ENCODE data around the gene JAKMIP2. TPM values are rescaled to one million over a fixed set of nuclear protein-coding genes. Genes with fewer than 3 reads are reported as not detected.

JAKMIP2 gene
- total and polyA plus RNA-seq, 2 donors (not counting 3 experiments of a cell fraction or from before 2014, with no cell fraction given) = not detected

GRCh38 chr5:147568710-147569406 lies 213.7 kb downstream of the JAKMIP2 start:
- no peaks in the 10 kb centered on the region for H3K9me3 ChIP-seq (replicated peaks; ENCODE audit: control insufficient read depth, insufficient read depth, low read length)
- no peaks in the 10 kb centered on the region for H3K36me3 ChIP-seq (ENCODE audit: control insufficient read depth in 2 of 2, extremely low read depth in 1 of 2, insufficient read depth in 2 of 2, low read length in 2 of 2)
- no peak overlapping the region for H3K4me2 ChIP-seq (ENCODE audit: insufficient read depth, low read length)
- intact Hi-C loops (cut with micrococcal nuclease) (no loop called here), dilution Hi-C loops (cut with MboI; ENCODE audit: extremely low pct_ligation_motif_present, low sequenced_read_pairs) (no loop called here)
- H2AFZ ChIP-seq (ENCODE audit: low read depth, low read length) = no peak overlapping the region
- no peaks in the 10 kb centered on the region for H3K79me2 ChIP-seq (ENCODE audit: control insufficient read depth, insufficient read depth, low read length)
- BruUV-seq (replicated peaks) = no TSS peak
- FAIRE-seq (no peak), DNase-seq (ENCODE audit: low read depth, low spot score) (no peak)
- H3K27me3 ChIP-seq (ENCODE audit: control insufficient read depth in 2 of 2, insufficient read depth in 2 of 2, low read length in 2 of 2) = no peaks in the 10 kb centered on the region
- H3K4me3 ChIP-seq (replicated peaks in 1 of 3; ENCODE audit: insufficient read depth in 1 of 3, low read depth in 1 of 3, low read length in 3 of 3) = no peak overlapping the region
- H3K27ac ChIP-seq (ENCODE audit: insufficient read depth, low read depth, low read length) = no peak overlapping the region
- ChIA-PET CTCF (interaction anchor here (1.2 to 1.4 kb wide), 2 partner anchors 8 to 9 kb away, joined by 3 to 8 read pairs; no protein-coding TSS in a partner anchor), POLR2A (no interaction called here)
- H3K9ac ChIP-seq (replicated peaks; ENCODE audit: extremely low read depth, insufficient read depth, low read length) = no peak overlapping the region
- TF ChIP-seq, protein P1, sequence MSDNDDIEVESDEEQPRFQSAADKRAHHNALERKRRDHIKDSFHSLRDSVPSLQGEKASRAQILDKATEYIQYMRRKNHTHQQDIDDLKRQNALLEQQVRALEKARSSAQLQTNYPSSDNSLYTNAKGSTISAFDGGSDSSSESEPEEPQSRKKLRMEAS (IDR thresholded peaks at IDR 0.05; ENCODE audit: insufficient read depth, insufficient read length) = no peak
- TF ChIP-seq JUN (IDR thresholded peaks at IDR 0.05; ENCODE audit: borderline replicate concordance, insufficient read depth, insufficient read length, low read depth) = no peak
- no peak for TF ChIP-seq POLR2A (IDR thresholded peaks at IDR 0.05; ENCODE audit: low read depth, low read length)
- TF ChIP-seq CTCF (IDR thresholded peaks at IDR 0.05; ENCODE audit: extremely low read depth in 1 of 2, insufficient read depth in 1 of 2, low read depth in 1 of 2, low read length in 2 of 2) = no peak
- no peak for TF ChIP-seq FOS (IDR thresholded peaks at IDR 0.05; ENCODE audit: borderline replicate concordance, insufficient read depth, low read length)
- TF ChIP-seq POLR2AphosphoS5 (IDR thresholded peaks at IDR 0.05; ENCODE audit: insufficient read depth, low read depth, low read length) = no peak
- no peak for TF ChIP-seq GATA2 (IDR thresholded peaks at IDR 0.05; ENCODE audit: insufficient read depth, insufficient read length, low read depth, low read length)
- no peak for TF ChIP-seq MYC (IDR thresholded peaks at IDR 0.05; ENCODE audit: low read depth, low read length)
- TF ChIP-seq EZH2 (IDR thresholded peaks at IDR 0.05; ENCODE audit: borderline replicate concordance, low read depth, low read length, severe bottlenecking) = no peak
- H4K20me1 ChIP-seq (replicated peaks; ENCODE audit: control insufficient read depth, extremely low read depth, insufficient read depth, low read length) = no peaks in the 10 kb centered on the region
- H3K9me1 ChIP-seq (replicated peaks; ENCODE audit: control insufficient read depth, extremely low read depth, insufficient read depth, low read length) = no peaks in the 10 kb centered on the region
- peaks cover 2% of the 10 kb centered on the region for H3K4me1 ChIP-seq (ENCODE audit: control insufficient read depth, extremely low read depth, insufficient read depth, low read length)
